CD14-positive monocyte (primary cell): Measurements from ENCODE around the gene S100Z. TPM values are rescaled to one million over a fixed set of nuclear protein-coding genes. Genes with fewer than 3 reads are reported as not detected.

Source experiments
- DNase-seq, 3 donors: peaks; one replicate each; pipeline ENCODE4 v3.0.0-alpha.2; 2011 to 2022
- H2AFZ ChIP-seq: 2 replicates; pipeline ENCODE4 v1.6.0; 2012; ENCODE audit warnings: mild to moderate bottlenecking, low read depth, low read length, inconsistent platforms; ENCODE audit not compliant: insufficient read depth, poor library complexity, severe bottlenecking
- H3K27ac ChIP-seq, 2 donors: 1 replicate in 1 of 2; 2 replicates in 1 of 2; pipeline ENCODE4 v1.5.1; 2012 to 2013; ENCODE audit warnings: low read length in 2 of 2, control low read depth in 1 of 2, inconsistent platforms in 1 of 2, low read depth in 1 of 2, mild to moderate bottlenecking in 1 of 2
- H3K27me3 ChIP-seq, 2 donors: one replicate each; pipeline versions ENCODE4 v1.6.0 to v1.6.1; 2011 to 2013; ENCODE audit warnings: low read length in 2 of 2; ENCODE audit not compliant: control insufficient read depth in 2 of 2, insufficient read depth in 2 of 2
- H3K36me3 ChIP-seq, 2 donors: replicated peaks in 1 of 2; 1 replicate in 1 of 2; 2 replicates in 1 of 2; pipeline versions ENCODE4 v1.5.1 to v1.6.1; 2012 to 2013; ENCODE audit warnings: low read length in 2 of 2, control low read depth in 1 of 2, inconsistent platforms in 1 of 2, mild to moderate bottlenecking in 1 of 2; ENCODE audit not compliant: insufficient read depth in 2 of 2, control insufficient read depth in 1 of 2
- H3K4me1 ChIP-seq, 2 donors: 1 replicate in 1 of 2; 2 replicates in 1 of 2; pipeline versions ENCODE4 v1.5.1 to v1.6.1; 2012 to 2013; ENCODE audit warnings: low read length in 2 of 2, control low read depth in 1 of 2, inconsistent platforms in 1 of 2, mild to moderate bottlenecking in 1 of 2, moderate library complexity in 1 of 2; ENCODE audit not compliant: insufficient read depth in 2 of 2, control insufficient read depth in 1 of 2
- H3K4me2 ChIP-seq: replicated peaks from 2 replicates; pipeline ENCODE3; 2012; ENCODE audit warnings: low read length, moderate library complexity, mild to moderate bottlenecking; ENCODE audit not compliant: poor library complexity, severe bottlenecking; ENCODE audit errors: extremely low read depth
- H3K4me3 ChIP-seq, 3 experiments: fragments of 200-600 bp in 1 of 3; sonication (generic) in 1 of 3; replicated peaks in 1 of 3; 1 replicate in 2 of 3; 2 replicates in 1 of 3; pipeline ENCODE4 v1.5.1; 2011 to 2013; ENCODE audit warnings: low read length in 3 of 3, mild to moderate bottlenecking in 3 of 3, control low read depth in 2 of 3, low read depth in 2 of 3, inconsistent platforms in 1 of 3, moderate library complexity in 1 of 3
- H3K79me2 ChIP-seq: 2 replicates; pipeline ENCODE4 v1.6.0; 2012; ENCODE audit warnings: mild to moderate bottlenecking, control low read depth, inconsistent platforms, low read length, moderate library complexity; ENCODE audit not compliant: insufficient read depth
- H3K9ac ChIP-seq: 2 replicates; pipeline ENCODE4 v1.6.0; 2017; ENCODE audit warnings: low read length, mild to moderate bottlenecking; ENCODE audit not compliant: insufficient read depth, poor library complexity, severe bottlenecking
- H3K9me3 ChIP-seq, 2 donors: replicated peaks in 1 of 2; 1 replicate in 1 of 2; 2 replicates in 1 of 2; pipeline versions ENCODE4 v1.5.1 to v1.6.1; 2012 to 2013; ENCODE audit warnings: low read length in 2 of 2, control low read depth in 1 of 2; ENCODE audit not compliant: control insufficient read depth in 1 of 2, insufficient read depth in 1 of 2
- H4K20me1 ChIP-seq: 2 replicates; pipeline ENCODE4 v1.6.0; 2012; ENCODE audit warnings: mild to moderate bottlenecking, low read length, control low read depth, moderate library complexity; ENCODE audit not compliant: insufficient read depth
- H3K27ac Mint-ChIP-seq, 7 donors: one replicate each; pipeline ENCODE4 v1.8.0; 2020; ENCODE audit warnings: mild to moderate bottlenecking in 7 of 7, mixed read lengths in 7 of 7, moderate library complexity in 6 of 7, inconsistent platforms in 2 of 7
- H3K27me3 Mint-ChIP-seq, 3 donors: one replicate each; pipeline ENCODE4 v1.8.0; 2021 to 2022; ENCODE audit warnings: low read depth in 3 of 3, mild to moderate bottlenecking in 3 of 3, mixed read lengths in 3 of 3, moderate library complexity in 3 of 3, inconsistent platforms in 1 of 3
- H3K36me3 Mint-ChIP-seq, 2 donors: one replicate each; pipeline ENCODE4 v1.8.0; 2020; ENCODE audit warnings: mixed read lengths in 2 of 2, inconsistent platforms in 1 of 2, mild to moderate bottlenecking in 1 of 2
- H3K4me1 Mint-ChIP-seq: one replicate; pipeline ENCODE4 v1.8.0; 2020; ENCODE audit warnings: mild to moderate bottlenecking, mixed read lengths
- H3K4me3 Mint-ChIP-seq, 2 donors: one replicate each; pipeline ENCODE4 v1.8.0; 2020; ENCODE audit warnings: mild to moderate bottlenecking in 2 of 2, mixed read lengths in 2 of 2, moderate library complexity in 1 of 2
- H3K9me3 Mint-ChIP-seq, 7 donors: one replicate each; pipeline ENCODE4 v1.8.0; 2020 to 2022; ENCODE audit warnings: mixed read lengths in 7 of 7, mild to moderate bottlenecking in 6 of 7, moderate library complexity in 6 of 7, inconsistent platforms in 2 of 7
- CTCF ChIP-seq: fragments of 200-600 bp; IDR thresholded peaks from one replicate; pipeline ENCODE4 v1.8.0; 2022; ENCODE audit warnings: antibody characterized with exemption, mild to moderate bottlenecking
- WGBS: methylation state at CpG from one replicate; pipeline ENCODE4 v1.1.5; 2013; ENCODE audit warnings: missing lambda C conversion rate; ENCODE audit not compliant: insufficient coverage; 5-methylcytosine and 5-hydroxymethylcytosine counted together
- intact Hi-C, 2 donors: fragments of 100-400 bp; cut with micrococcal nuclease; formaldehyde crosslinking; loops; one replicate each; pipeline versions ENCODE4 v1.15.0 to v1.15.1; 2023
- polyA plus RNA-seq, 3 donors: library from polyadenylated mRNA; depleted of rRNA in 1 of 3; unstranded in 2 of 3; stranded (reverse) in 1 of 3; fragments of 300-500 nt in 2 of 3; fragments of >200 nt in 1 of 3; fragmentation: Illumina TruSeq in 2 of 3; gene quantifications; 1 replicate in 2 of 3; 2 replicates in 1 of 3; pipeline ENCODE4 v1.2.3, GENCODE V29; 2012 to 2021

The S100Z gene
- polyA plus RNA-seq, 3 donors, result 13.4 to 39.3 (median 21.2) TPM

- Mint-ChIP-seq H3K4me3 (peak overlapping the region; percentile 31 to 83), H3K27me3 (peaks cover 43 to 53% (median 52%) of the 10 kb centered on the region in 3 donors)
- H3K27ac ChIP-seq, result no peak overlapping the region
Measured at GRCh38 chr5:76954383-76954763, 104.6 kb downstream of the S100Z start.

GRCh38 chr5:76956033-76956432 is 106.2 kb downstream of the S100Z start:
- Mint-ChIP-seq H3K9me3 (peaks cover 0 to 13% (median 0%) of the 10 kb centered on the region in 7 donors), H3K27ac (no peak overlapping the region), H3K36me3 (peaks cover 2 to 9% of the 10 kb centered on the region in 2 donors), H3K4me3 (peak overlapping the region in 1 of 2 donors; percentile 68), H3K27me3 (peaks cover 46 to 52% (median 50%) of the 10 kb centered on the region in 3 donors), H3K4me1 (peaks cover 42% of the 10 kb centered on the region)
- no peak for DNase-seq
- Histone ChIP-seq H3K9ac (no peak overlapping the region), H3K4me3 (no peak overlapping the region), H3K4me2 (no peak overlapping the region), H3K4me1 (peaks cover 41 to 43% of the 10 kb centered on the region in 2 donors), H3K27ac (no peak overlapping the region), H4K20me1 (no peaks in the 10 kb centered on the region), H3K79me2 (no peaks in the 10 kb centered on the region), H3K27me3 (peaks cover 41 to 44% of the 10 kb centered on the region in 2 donors), H2AFZ (no peak overlapping the region), H3K9me3 (peaks cover 0 to 19% of the 10 kb centered on the region in 2 donors), H3K36me3 (no peaks in the 10 kb centered on the region)
- intact Hi-C loops, result no loop called here
- no peak for TF ChIP-seq CTCF
- WGBS, result 17% methylated on average over 1 of the region's 2 CpGs

More at GRCh38 chr5:76954383-76954763, 104.6 kb downstream of the S100Z start:
- Mint-ChIP-seq H3K4me1 (peaks cover 31% of the 10 kb centered on the region), H3K27ac (no peak overlapping the region), H3K36me3 (peaks cover 2 to 9% of the 10 kb centered on the region in 2 donors), H3K9me3 (peaks cover 0 to 13% (median 0%) of the 10 kb centered on the region in 7 donors)
- H3K9ac ChIP-seq, result no peak overlapping the region
- WGBS, result 2% methylated on average over 20 of the region's 25 CpGs
- H4K20me1 ChIP-seq, result no peaks in the 10 kb centered on the region
- H3K36me3 ChIP-seq, result no peaks in the 10 kb centered on the region
- peaks cover 31 to 33% of the 10 kb centered on the region in 2 donors for H3K4me1 ChIP-seq
- TF ChIP-seq CTCF, result no peak
- no peak for DNase-seq
- peak overlapping the region; percentile 64 for H3K4me2 ChIP-seq
- H3K4me3 ChIP-seq, result peak overlapping the region in 1 of 3 experiments; percentile 59
- H3K79me2 ChIP-seq, result no peaks in the 10 kb centered on the region
- peaks cover 41 to 44% of the 10 kb centered on the region in 2 donors for H3K27me3 ChIP-seq
- H3K9me3 ChIP-seq, result peaks cover 0 to 19% of the 10 kb centered on the region in 2 donors
- H2AFZ ChIP-seq, result no peak overlapping the region
- intact Hi-C loops, result no loop called here
